ENCODE results near the gene MUCL3.
"Not testable (repeated sequence)": the region's sequence is repeated elsewhere in the genome, so short reads cannot be mapped to it uniquely, and the experiment has no call there.

MUCL3 gene

DNA sequence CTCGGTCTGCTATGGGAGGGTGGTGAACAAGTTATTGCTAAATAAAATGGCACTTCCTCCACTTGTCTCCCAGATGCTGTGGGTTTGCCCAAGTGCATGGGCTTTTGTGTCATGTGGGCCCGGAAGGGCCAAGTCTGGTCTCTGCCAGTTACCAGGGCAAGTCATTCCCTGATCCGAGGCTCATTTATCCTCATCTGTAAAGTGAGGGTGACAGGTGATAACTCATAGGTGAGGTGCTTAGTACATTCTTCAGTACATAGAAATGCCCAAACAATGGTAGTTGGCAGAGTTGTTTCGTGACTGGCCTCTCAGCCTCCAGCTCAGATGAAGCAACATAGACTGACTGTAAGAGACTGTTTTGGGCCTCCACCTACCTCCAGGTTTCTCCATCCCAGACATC, 2.0 kb upstream of the MUCL3 start:
- DNase-seq (ENCODE audit: low spot score), result no peak

DNA sequence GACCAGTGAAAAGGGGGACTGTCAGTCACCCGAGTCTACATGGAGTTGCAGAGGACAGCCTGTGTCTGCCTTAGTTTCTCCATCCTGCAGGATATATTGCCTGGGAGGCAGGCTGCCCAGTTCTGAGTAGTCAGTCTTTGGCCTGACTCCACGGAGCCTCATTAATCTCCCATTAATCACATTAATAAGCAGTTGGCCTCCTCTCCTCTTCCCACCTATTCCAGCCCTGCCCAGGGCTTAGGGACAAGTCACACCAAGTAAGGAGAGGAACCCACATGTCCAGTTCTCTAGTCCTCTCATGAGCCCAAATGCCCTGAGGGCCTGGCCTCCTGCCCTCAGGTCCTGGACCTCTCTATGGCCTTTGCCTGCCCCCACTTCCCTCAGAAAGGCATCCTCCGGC, 1.3 kb upstream of the MUCL3 start:
- no peak for DNase-seq (ENCODE audit: low spot score)

DNA sequence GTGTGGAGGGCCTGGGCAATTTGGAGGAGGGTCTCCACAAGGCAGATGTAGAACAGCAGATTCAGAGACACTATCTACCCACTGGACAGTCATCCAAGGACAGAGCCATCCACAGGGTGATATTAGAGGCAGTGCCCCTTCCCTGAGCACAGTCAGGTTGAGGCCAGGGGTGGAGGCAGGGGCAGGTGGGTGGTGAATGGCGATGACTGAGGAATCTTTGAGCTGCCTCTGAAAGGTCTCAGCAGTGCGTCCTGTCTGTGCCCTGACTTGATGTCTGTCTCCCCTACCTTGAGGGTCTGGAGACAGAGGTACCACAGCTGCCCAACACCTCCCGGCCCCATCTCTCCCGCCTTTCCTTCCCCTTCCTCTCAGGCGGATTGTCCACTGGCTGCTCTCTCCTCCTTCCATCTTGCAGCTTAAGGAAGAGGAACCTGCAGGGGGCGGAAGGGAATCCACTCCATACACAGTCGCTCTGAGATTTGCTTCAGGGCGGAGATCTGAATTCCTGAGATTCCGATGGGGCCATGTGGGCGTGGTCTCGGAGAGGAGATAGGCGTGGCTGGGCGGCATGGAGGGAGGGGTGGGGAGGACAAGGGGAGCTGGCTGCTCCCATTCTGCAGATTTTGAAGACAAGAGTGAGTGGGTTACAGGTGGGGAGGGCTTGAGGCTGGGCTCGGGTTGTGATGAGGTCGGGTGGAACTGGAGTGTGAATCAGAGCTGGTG, 1.7 kb downstream of the MUCL3 start:
- DNase-seq (ENCODE audit: low spot score), result peak; percentile 19

DNA sequence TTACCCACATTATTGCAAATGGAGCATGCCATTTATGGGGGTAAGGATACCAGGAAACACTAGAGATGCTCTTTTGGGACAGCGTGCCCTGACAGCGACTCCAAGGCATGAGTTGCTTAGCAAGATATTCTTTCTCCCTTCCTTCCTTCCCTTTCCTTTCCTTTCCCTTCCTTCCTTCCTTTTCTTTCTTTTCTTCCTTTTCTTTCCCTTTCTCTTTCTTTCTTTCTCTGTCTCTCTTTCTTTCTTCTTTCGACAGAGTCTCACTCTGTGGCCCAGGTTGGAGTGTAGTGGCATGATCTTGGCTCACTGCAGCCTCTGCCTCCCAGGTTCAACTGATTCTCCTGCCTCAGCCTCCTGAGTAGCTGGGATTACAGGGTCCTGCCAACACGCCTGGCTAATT, 3.3 kb downstream of the MUCL3 start:
- DNase-seq (ENCODE audit: low spot score), result no peak

DNA sequence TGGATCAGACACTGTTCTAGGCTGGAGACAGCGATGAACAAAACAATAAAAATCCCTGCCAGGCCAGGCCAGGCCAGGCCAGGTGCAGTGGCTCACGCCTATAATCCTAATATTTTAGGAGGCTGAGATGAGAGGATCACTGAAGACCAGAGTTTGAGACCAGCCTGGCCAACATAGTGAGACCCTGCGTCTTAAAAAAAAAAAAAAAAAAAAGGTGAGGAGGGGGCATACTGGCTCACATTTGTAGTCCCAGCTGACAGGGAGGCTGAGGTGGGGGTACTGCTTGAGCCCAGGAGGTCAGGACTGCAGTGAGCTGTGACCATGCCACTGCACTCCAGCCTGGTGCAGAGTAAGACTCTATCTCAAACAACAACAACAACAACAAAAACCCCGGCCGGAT, 4.5 kb downstream of the MUCL3 start:
- no peak for DNase-seq (ENCODE audit: low spot score)

DNA sequence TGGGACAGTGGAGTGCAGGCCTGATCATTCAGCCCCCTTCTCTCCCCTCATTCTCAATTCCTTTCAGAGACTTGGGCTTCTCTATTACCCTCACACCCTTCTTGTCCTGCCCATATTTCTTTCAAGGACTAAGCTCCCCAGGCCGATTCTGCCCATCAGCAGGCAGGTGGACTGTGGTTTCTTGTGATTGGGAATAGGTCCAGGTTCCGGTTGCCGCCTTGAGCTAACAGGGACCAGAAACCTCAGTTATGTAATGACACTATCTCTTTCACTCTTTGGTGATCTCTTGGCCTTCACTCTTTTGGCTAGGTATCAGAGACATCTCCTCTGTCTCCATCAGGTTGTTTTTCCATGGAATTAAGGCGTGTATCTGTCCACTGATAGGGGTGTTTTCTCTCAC, 6.5 kb downstream of the MUCL3 start:
- DNase-seq (ENCODE audit: low spot score), result no peak

DNA sequence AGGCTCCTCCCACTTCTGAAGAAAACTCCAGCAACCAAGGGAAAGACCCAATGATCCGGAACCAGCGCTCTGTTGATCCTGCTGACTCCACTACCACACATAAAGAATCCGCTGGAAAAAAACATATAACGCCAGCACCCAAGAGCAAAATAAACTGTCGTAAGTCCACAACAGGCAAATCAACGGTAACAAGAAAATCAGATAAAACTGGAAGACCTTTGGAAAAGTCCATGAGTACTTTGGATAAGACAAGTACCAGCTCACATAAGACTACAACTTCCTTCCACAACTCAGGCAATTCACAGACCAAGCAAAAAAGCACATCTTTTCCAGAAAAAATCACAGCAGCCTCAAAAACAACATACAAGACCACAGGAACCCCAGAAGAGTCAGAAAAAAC, 8.0 kb downstream of the MUCL3 start:
- no peak for DNase-seq (ENCODE audit: low spot score)

DNA sequence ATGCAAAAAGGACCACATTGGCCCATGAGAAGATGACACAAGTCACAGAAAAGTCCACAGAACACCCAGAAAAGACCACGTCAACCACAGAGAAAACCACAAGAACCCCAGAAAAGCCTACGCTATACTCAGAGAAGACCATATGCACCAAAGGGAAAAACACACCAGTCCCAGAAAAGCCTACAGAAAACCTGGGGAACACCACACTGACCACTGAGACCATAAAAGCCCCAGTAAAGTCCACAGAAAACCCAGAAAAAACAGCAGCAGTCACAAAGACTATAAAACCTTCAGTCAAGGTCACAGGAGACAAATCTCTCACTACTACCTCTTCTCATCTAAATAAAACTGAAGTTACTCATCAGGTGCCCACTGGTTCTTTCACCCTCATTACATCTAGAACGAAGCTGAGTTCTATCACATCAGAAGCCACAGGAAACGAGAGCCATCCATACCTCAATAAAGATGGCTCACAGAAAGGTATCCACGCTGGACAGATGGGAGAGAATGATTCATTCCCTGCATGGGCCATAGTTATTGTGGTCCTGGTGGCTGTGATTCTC, 11.2 kb downstream of the MUCL3 start:
- DNase-seq (ENCODE audit: low spot score), result no peak

DNA sequence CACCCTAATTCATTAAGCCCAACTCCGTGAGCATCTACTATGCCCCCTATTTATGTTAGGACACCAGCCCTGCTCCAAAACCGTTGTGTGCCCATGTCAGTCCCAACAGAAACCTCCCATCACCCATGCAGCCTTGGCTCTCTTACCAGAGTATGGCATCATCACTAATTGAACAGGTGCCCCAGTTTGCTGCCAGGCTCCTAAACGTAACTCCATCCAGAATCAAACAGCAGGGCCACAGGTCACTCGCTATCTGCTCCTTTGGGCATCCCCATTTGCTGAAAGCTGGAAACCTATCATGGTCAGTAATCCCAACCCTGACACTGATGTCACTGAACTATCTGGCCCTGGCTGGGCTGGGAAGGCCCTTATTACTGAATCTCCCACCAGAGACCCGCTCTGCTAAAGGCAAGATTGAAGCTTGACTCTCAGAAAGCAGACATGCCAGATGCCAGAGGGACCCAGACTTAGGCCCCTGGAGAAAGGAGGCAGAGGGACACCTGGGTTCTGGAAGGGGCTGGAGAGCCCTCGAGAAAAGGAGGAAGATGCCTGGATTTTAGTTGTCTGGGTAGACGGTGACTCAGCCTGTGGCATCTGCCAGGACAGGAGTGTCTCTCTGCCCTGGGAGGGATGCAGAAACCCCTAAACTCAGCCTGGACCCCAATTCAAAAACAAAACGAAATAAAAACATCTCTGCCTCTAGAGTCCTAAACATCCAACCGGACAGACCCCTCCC, 14.0 kb downstream of the MUCL3 start:
- no peak for DNase-seq (ENCODE audit: low spot score)

DNA sequence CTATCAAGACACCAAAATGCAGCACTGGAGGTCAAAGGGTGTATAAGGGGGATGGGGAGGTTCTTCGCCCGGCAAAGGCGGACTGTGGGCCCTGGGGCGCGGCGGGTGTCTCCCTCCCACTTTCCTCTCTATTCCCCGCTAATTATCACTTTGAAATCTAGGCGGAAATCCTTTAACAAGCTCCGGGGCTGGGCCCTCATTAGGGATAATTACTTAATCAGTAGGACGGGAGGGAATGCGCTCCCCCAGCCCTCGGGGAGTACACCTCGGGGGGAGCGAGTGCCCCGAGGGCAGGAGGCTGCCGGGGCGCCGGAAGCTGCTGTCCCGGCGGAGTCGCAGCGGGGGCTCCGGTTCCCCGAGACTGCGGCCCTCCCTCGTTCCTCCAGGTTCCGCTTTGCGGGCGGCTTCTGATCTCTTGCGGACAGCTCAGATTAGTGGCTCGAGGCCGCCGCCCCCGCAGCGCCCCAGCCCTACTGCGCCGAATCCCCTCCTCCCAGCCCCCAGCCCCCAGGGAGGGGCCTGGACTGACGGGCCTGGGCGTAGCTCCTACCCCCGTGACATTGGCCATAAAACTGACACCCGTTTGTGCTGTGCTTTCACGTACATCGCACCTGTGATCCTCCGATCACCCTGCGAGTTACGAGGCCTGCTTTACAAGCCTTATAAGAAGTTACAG, 14.7 kb downstream of the MUCL3 start:
- no peak for DNase-seq (ENCODE audit: low spot score)

DNA sequence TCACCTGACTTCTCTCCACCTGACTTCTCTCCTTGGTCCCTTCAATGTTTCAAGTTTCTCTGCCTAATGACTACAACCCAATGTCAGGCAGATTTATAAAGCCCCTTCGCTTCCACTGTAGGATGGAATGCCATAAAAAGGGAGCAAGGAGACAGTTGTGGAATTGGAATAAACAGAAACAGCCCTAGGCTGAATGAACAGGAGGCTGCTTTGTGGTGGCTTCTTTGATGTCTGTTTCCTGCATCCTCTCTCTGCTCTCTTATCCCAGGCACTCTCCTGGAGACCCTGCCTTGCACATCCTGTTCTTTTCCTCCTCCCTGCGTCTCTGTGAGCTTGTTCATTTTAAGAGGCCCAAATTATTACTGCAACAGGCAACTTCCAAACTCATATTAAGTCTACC, 16.9 kb downstream of the MUCL3 start:
- no peak for DNase-seq (ENCODE audit: low spot score)

DNA sequence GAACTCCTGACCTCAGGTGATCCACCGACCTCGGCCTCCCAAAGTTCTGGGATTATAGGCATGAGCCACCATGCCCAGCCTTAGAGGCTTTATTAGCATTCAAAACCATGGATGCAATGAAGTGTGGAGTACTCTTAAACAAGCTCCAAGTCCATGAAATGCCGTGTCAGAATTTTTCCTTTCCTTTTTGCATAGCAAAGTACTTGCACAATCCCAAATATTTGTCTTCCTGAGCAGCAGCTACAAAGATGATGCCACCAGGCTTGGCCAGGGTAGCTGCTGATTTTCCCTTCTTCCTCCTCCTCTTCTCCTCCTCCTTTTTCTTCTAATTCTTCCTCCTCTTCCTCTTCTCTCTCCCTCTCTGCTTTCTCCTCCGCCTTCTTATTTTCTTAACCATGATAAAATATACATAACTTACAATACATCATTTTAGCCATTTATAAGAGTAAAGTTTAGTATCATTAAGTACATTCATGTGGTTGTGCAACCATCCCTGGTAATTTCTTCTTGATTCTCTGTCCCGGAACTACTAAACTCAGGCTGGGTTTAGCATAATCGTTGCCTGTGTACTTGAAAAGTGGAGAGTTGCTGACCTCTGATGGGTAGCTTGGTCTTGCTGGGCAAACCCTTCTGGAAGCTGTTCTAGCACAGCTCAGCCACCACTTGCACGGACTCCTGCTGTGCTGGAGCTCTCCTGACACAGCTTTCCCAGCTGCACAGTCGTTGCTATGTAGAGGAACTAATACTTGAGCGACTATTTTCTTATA, 20.3 kb downstream of the MUCL3 start:
- DNase-seq (ENCODE audit: low spot score), result no peak

DNA sequence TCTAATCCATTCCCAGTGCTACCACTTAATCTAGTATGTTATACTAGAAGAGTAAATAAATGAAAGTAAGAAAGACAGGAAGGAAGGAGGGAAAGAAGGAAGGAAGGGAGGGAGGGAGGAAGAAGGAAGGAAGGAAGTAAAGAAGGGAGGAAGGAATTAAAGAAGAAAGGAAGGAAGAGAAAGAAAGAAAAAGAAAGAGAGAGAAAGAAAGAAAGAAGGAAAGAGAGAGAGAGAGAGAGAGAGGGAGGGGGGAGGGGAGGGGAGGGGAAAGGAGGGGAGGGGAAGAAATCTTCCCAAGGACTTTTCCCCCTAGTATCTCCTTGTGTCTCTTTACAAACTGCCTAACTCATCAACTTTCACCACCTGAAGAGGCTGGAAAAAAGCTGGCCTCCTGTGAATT, 21.9 kb downstream of the MUCL3 start:
- no peak for DNase-seq (ENCODE audit: low spot score)

DNA sequence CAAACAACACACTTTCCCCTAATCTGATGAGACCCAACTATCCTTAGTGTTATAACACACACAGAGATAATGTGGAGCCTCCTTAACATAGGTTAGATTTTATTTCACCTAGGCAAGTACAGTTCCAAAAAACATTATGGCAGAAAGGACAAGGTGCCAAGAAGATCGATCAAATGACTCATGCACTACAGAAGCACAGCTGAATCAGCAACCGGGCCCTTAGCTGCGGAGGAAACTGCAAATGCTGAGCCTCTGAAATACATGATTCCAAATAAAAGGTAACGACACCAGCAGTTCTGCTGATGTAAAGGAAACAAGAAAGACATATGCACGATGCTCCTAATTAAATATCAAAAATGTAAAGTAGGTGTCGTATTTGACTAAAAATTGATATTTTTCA, 22.9 kb downstream of the MUCL3 start:
- DNase-seq (ENCODE audit: low spot score), result no peak

DNA sequence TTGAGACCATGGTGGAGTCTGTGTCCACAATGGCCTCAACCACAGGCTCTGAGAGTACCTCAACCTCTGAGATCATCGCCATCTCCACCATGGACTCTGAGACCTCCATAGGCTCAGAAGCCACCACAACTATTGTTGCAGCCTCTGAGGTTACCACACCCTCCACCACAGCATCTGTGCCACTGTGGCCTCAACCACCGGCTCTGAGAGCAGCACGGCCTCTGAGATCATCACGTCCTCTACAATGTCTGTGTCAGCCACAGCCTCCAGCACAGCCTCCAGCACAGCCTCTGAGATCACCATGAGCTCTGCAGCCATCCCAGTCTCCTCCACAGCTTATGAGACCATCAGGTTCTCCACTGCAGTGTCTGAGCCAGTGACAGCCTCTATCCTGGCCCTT, 23.3 kb downstream of the MUCL3 start:
- DNase-seq (ENCODE audit: low spot score), result no peak

DNA sequence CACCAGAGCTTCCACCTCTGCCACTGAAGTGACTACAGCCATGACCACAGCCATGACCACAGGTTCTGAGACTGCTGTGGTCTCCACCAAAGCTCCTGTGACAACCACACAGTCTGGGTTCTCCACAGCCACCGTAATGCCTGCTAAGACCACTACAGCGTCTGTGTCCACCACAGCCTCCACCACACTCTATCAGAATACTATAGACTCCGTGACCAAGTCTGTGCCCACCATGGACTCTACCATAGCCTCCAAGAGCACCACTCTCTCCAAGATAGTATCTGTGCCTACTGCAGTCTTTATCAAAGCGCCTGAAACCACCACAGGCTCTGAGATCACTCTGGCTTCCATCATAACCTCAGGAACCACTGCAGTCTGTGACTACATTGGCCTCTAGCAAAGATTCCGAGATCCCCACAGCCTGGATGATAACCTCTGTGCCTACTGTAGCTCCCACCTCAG, 24.4 kb downstream of the MUCL3 start:
- no peak for DNase-seq (ENCODE audit: low spot score)

DNA sequence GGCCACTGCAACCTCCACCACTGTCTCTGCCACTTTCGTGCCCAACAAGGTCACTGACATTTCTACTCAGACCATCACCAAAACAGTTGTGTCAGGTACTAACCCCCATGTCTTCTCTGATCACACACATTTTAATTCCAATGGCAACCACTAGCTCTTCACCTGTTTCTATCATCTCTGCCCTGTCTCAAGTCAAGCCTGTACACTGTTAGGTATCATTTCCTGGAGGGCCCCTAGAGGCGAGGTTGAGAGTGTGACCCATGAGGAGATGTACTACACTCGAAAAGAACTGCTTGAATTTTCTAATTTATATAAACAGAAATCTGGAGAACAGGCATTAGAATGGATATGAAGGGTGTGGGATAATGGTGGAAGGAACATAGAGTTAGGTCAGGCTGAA, 25.4 kb downstream of the MUCL3 start:
- DNase-seq (ENCODE audit: low spot score), result no peak

DNA sequence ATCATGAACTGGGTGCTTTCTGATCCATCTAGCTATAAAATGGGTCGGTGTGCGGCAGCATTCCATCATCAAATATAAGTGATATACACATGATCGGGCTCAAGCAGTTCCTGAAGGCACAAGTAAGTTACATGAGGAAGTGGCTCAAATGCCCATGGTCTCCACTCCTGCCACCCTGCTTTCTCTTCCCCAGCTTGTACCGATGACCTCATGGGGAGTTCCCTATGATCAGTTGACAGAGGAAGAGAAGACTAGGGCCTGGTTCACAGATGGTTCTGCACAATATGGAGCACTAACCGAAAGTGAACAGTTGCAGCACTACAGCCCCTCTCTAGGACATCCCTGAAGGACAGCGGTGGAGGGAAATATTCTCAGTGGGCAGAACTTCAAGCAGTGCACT, 28.4 kb downstream of the MUCL3 start:
- not testable (repeated sequence) for DNase-seq (ENCODE audit: low spot score)

DNA sequence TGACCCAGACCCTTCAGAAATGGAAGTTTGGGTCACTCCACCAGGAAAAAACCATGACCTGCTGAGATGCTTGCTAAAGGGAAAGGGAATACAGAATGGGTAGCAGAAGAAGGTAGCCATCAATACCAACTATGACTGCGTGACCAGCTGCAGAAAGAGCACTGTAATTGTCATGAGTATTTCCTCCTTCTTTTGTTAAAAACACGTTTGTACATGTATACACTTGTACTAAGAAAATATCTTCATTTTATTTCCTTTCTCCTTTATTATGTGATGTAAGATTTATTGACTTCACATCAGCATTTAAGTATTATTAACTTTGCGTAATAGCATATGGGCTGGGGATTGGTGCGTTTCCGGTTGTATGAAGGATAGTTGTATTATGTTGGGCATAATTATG, 30.2 kb downstream of the MUCL3 start:
- DNase-seq (ENCODE audit: low spot score), result no peak

DNA sequence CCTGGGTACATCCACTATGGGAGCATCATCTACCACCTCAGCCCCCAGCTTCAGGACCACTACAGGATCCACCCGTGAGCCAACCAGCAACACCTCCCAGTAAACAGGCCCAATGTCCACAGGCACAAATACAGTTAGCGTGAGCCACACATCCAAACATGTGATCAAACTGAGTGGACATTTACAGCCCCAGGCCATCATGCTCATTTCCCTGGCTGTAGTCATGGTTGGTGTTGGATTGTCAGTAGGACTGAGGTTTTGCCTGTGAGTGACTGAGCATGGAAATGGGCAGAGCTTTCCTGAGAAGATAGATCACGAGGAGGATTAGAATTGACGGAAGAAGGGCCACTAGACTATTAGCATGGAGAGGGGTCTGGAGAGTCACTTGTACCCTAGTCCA, 32.0 kb downstream of the MUCL3 start:
- no peak for DNase-seq (ENCODE audit: low spot score)

DNA sequence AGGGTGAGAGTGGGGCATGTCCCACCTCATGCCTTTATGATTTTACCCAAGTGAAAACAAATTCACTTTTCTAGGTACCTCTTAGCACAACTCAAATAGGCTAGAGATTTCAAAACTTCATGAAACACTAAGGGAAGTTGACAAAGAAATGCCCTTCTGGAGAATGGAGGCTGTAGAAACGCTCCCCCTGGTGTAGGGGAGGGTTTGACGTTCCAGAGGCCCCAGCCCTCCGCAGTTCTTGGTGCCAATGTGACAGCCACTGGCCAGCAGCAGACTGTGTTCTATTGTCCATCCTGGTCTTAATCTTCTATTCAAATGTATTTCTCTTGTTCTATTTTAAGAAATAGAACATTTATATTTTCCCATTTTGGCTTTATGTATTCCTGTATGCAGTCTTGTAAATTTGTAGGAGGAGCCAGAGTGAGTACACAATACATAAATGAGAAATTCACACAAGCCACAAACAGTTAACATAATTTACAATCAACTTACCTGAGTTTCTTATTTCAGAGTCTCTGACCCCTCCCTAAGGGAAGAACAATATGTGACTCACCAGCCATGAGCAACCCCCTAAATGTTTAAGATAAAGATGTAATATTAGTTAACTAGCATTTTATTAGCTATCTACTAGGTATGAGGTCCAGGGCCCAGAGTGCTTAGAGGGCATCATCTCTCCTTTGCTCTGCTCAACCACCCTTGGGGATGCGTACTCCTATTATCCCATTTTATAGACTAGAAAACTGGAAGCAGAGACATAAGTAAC, 33.9 kb downstream of the MUCL3 start:
- no peak for DNase-seq (ENCODE audit: low spot score)

All from SK-N-DZ (cell line).